SHP77 (cell line): Measurements from ENCODE around the gene ANKLE2.
"Not testable (repeated sequence)": the region's sequence is repeated elsewhere in the genome, so short reads cannot be mapped to it uniquely, and the experiment has no call there.

Experiments
- DNase-seq, 2 experiments: peaks; one replicate each; lab custom pipeline; 2025; lab: John Stamatoyannopoulos, UW

Gene ANKLE2

DNA sequence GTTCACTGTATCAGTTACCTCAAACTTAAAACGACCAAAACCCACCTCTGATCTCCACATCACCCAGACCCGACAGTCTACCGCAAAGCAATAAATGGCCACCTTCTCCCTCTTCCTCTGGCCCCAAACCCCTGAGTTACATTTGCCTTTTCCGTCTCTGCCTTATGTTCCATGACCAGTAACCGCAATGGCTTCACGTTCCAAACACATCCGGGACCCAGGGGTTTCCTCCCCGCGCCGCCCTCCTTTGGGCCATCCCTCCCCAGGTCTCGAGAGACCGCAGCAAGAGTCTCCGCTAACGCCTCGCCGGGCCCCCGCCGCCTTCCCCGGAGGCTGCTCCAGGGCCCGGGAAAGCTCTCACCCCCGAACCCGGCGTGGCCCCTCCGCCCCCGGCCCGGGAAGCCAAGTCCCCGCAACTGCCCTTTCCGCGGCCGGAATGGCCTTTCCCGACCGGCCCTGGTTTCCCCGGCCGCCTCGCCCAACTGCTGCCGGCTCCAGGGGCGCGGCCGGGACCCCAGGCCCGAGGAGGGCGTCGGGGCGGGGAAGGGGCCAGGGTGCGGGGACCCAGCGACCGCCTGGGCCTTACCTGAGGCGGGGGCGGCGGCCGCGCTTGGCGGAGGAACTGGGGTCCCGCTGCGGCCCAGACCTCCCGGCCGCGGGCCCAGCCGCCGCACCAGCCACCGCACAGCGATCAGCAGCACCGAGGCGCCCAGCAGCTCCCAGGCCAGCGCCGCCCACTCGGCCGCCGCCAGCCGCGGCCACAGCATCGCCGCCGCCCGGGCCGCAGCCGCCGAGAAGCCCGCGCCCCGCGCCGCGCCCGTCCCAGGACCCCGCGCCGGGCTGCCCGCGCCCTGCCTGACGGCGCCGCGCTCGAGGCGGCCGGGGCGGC, at the start of gene ANKLE2:
Gene ANKLE2, minus strand, starts transcription at position 801 of the 889 bp plus-strand sequence. Its CDS starts 34 bp downstream, at position 767.
- DNase-seq = peak in 1 of 2 experiments; percentile 38

DNA sequence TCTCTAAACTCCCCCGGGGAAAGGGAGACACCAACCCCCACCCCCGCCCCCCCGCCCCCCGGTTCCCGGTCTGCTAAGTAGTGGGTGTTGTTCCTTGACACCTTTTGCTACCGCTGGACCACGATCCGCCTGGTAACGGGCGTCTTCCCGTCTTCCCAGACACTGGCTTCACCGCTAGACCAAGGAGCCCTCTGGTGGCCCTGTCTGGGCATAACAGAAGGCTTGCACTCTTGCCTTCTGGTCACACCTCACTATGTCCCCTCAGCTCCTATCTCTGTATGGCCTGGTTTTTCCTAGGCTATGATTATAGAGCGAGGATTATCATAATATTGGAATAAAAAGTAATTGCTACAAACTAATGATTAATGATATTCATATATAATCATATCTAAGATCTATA, 47.8 kb upstream of the ANKLE2 start:
- peak in 1 of 2 experiments; percentile 2 for DNase-seq

DNA sequence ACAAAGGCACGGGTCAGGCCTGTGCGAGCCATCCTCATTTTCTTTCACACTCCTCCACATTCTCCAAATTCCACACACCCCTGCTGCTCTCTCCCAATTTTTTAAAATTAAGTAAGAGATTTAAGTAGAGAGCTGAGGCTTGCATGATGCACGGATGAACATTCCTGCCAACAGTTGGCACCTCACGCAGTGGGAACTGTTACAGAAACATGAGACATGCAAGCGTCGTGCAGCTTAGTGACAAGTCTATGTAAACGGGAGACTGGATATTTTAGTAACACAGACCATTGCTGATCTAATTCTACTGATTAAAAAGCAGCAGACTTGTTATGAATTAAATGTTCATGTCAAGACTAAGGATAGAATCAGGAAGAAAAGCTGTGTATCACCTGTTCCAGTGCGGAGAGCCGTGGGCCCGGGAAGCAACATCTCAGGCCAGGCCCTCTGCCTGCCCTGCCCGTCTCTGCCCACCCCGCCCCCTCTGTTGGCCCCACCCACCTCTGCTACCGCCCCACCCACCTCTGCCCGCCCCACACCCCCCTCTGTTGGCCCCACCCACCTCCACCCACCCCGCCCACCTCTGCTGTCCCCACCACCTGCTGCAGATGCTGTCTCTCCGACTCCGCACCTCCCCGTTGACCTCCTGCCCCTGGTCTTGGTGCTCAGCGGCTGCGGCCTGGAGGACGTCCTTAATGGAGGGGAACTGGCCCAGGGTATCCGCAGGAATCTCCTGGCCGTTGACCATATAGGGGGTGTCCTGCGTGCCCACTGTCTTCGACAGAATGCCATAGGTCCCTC, 45.9 kb upstream of the ANKLE2 start:
- DNase-seq = peak in 1 of 2 experiments; percentile 9

DNA sequence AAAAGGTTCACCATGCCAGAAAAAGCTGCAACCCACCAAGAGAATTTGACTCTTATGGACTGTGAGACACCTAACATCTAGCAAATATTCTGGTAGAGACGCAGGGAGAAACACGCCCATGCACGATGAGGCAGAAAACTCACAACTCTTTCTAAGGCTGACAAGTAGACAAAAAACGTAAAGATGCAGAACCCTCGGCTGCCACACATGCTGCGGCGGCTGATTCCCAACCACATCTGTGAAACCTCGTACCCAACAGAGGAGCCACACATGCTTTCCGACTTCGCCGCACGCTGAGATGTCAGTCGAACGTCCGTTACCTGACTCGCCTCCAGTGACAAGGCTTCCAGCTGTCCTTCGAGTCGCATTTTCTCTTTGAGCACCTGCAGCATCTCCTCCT, 45.2 kb upstream of the ANKLE2 start:
- DNase-seq = no peak

DNA sequence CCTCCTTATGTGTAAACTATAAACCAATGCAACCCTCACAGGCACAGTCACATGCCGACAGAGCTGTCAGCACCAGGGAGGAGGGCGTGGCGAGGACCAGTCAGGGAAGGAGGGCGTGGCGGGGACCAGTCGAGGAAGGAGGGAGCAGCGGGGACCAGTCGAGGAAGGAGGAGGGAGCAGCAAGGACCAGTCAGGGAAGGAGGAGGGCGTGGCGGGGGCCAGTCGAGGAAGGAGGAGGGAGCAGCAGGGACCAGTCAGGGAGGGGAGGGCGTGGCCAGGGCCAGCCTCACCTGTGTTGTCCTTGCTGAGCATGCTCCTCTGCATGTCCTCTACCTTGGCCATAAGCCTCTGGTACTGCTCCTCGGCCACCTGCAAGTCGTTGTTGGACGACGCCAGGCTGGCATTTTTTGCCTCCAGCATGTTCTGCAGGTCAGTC, 42.8 kb upstream of the ANKLE2 start:
- DNase-seq = no peak

DNA sequence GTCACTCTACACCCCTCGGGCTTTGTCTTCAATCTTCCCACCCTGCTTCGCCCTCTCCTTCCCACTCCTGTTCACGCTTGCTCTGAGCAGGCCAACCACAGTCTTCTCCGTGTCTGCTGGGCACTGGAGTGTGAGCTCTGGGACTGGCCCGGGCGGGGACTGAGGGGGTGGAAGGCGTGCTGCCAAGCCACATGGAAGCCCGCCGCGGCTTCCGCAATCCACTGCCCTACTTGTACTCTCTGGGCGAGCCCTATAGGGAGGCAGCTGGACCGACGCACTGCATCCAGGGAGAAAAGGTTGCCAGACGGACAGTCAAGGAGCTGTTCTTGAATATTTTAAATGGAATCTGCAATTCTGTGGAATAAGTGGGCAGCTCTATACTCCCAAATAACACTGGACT, 42.3 kb upstream of the ANKLE2 start:
- DNase-seq = no peak

DNA sequence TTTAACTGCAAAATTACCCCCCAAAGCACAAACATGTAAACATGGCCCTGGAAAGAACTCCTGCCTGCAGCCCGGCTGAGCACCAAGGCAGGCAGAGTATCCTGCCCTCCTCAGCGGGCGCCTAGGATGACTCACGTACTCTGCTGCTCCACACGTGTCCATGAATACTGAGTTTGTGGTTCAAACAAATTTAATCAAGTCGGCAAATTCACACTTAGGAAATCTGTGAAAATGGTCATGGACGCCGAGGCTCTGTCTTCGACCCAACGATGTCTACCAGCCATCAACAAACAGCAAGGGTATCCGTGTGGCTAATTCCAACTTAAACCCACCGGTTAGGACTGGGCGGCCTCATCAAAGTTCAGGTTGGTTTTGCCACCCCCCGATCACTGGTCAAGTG, 41.5 kb upstream of the ANKLE2 start:
- DNase-seq = no peak

DNA sequence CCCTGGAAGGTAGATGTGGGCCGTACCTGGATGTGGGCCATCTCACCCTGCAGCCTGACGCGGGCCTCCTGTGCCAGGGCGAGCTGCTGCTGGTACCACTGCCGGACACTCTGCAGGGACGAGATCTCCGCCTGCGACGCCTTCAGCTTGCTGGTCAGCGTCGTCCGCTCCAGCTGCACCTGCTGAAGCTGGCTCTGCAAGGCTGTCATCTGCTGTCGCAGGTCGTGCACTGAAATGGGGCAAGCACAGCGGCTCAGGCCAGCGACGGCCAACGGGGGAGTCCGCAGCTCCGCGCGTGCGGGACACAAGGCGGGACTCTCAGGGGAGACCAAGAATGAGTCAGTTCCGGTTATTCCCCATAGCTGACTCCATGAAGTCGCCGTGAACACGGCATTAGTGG, 40.1 kb upstream of the ANKLE2 start:
- DNase-seq = no peak

DNA sequence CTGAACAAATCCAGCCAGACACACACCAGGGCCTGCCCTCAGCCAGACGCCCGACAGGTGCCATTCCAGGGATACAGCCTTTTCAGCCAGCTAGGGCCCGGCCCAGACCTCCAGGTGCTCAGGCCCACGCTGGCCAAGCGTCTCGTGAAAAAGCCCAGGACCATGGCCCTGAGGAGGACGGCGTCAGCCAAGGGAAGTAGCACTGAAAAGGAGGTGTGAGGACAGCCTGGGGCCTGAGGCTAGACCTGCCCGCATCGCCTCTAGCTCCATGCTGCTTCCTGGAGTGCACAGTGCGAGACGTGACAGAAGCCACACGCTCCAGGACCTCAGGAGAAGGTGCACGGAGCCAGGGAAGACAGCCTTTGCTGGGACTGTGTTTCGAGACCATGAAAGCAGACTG, 37.2 kb upstream of the ANKLE2 start:
- no peak for DNase-seq

DNA sequence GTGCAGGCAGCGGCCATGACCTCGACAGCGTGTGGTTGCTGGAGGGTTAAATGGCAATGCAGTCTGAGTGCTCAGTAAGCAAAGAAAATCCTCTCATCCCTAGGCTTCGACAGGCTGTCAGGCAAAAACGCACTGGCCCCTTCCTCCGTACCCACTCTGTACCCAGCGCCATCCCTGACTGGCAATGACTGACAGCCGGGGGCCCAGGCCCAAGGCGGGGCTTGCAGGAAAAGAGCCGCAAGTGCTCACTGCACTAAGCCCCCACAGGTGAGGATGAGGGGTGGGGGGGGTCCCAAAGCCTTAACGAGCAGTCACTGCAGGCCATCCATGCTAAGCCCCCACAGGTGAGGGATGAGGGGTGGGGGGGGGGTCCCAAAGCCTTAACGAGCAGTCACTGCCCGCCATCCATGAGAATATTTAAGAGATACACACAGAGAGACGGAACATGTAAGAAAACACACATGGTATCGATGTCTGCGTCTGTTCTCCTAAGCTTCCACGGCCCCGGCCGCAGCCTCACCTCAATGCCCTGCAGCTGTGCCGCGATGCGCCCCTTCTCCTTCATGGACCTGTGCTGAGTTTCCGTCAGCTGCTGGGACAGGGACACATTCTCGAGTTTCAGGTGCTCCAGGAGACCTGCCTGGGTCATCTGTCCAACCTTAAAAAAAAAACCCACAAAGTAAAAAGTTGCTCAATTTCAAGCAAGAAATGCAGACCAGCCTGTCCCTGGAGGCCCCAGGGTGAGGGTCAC, 36.4 kb upstream of the ANKLE2 start:
- no peak for DNase-seq

DNA sequence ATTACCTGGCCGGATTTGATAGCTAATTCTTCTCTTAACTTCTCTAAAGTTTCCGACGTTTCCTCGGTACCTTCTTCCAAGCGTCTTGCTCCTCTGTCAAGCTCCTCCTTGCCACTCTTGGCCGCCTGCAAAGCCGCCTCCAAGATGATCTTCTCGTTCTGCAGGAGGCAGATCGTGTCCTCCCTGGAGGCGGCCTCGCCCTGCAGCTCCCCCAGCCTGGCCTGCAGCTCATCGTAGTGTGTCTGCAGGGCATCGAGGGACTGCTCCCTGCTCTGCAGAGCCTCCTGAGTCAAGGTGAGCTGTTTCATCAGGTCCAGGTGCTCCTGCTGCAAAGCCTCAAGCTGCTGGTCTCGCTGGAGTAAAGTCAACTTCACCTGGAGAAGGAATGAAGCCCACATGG, 34.2 kb upstream of the ANKLE2 start:
- no peak for DNase-seq

DNA sequence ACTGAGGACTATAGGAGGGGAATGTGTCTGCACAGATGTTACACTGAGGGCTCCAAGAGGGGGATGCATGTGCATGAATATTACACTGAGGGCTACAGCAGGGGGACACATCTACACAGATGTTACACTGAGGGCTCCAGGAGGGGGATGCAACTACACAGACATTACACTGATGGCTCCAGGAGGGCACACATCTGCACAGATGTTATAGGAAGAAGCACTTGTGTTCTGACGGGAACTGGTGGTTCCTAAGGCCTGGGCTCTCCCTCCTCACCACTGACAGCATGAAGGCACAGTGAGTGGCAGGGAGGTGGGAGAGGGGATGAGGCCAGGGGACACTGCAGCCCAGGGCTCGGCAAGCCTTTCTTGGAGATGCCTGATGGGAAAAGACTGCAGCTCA, 30.3 kb upstream of the ANKLE2 start:
- not testable (repeated sequence) for DNase-seq

DNA sequence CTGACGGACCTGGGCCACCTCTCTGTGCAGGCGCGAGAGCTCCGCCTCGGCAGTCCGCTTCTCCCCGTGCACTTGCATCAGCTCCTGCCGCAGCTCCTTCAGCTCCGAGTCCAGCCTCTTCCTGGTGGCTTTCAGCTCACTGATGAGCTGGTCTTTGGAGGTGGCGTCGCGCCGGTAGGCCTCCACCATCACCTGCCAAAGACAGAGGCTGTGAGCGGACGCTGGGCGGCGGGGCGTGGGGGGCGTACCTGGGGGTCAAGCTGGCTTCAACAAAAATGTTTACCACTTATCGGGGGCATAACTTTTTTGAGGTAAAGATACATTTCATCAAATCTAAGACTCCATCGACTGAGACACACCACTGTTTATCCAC, 27.5 kb upstream of the ANKLE2 start:
- no peak for DNase-seq

DNA sequence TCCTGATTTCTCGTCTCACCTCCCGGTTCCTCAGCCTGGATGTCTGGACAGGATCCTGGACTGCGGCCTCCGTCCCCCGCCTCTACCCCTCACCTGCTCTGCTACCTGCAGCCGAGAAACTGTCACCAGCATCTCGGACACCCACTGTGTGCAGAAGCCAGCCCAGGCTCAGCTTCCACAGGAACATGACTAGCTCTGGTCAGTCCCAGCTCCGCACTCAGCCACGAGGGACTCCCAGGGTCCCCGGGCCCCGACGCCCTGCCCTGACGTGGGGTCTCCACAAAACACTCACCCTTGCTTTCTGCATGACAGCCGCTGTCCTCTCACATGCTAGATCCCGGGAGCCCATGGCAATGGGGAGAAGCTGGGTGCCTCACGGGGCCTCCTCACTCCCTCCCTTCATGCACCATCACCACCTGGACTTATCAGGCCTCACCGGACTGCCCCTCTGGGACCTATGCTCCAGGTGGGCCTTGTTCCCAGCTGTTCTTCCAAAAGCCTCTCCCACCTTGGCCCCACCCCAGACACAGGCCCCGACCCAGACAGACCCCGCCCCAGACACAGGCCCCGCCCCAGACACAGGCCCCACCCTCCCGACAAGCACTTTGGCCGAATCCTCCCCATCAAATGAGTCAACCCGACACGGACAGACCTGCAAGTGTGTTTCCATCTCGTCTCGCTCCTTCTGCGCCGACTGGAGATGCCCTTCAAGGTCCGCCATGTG, 26.9 kb upstream of the ANKLE2 start:
- no peak for DNase-seq

DNA sequence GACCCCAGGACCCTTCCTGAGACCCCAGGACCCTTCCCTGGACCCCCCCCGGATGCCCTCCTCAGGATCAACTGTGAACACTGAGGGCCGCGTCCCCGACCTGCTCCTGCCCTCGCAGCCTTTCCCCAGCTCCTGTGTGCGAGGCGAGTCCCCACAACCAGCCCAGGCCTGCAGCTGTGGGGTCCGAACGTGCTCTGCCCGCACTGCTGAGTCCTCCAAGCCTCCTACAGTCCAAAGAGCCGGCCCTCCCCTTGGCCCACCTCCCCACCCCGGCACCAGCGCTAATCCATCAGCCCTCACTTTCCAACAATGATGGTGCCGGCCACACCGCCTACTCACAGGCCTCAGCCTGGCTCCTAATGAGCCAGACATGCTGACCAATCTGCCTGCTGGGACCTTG, 26.2 kb upstream of the ANKLE2 start:
- DNase-seq = no peak

DNA sequence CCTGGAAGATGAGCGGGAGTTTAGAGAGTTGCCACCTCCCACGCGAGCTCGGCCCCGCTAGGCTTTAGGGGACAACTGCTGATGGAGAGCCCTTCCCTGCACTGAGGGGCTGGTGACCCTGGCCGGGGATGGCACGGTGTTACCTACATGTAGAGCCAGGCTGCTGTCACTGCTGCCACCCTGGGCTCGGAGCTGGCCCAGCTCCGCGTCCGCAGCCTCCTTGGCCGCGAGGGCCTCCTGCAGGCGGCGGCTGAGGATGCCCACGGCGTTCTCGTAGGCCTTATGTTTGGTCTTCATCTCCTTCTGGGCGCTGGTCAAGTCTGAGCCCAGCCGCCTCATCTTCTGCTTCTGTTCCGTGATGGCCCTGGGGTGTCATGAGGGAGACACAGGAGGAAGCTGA, 24.6 kb upstream of the ANKLE2 start:
- DNase-seq = no peak

DNA sequence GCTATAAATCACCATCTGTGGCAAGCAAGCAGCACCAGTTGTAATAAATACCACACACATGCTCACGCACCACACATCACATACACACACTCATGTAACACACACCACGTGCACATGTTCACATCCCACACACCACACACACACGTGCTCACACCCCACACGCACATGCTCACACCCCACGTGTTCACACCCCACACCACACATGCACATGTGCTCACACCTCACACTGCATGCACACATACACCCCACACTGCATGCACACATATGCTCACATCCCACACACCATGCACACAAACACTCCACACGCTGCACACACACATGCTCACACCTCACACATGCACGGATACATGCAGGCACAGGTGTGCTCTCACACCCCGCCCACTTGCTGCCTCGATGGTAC, 22.9 kb upstream of the ANKLE2 start:
- DNase-seq = no peak

DNA sequence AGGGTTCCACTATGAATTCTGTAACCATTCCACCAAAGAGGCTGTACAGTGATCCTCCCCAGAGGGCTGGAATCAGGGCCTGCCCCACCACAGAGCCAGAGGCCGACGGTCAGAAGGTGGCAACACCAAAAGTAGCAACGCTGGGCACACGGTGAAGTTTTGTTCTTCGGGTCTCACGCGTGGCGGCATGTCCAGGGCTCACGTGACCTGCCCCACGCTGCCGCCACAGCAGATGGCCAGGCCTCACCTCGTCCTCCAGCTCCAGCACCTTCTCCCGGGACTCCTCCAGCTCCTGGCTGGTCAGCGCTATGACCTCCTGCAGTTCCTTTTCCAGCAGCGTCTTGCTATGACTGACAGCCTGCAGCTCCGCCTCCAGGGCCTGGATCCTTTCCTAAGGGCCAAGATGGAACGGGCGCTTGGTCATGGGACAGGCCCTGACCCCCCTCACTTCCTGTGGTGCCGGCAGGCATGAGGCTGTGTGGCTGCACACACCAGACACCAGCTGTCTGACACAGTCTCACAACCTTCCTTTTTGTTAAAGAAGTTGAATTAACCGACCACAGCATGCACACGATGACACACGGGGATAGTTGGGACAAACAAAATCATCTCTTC, 22.4 kb upstream of the ANKLE2 start:
- DNase-seq = no peak

DNA sequence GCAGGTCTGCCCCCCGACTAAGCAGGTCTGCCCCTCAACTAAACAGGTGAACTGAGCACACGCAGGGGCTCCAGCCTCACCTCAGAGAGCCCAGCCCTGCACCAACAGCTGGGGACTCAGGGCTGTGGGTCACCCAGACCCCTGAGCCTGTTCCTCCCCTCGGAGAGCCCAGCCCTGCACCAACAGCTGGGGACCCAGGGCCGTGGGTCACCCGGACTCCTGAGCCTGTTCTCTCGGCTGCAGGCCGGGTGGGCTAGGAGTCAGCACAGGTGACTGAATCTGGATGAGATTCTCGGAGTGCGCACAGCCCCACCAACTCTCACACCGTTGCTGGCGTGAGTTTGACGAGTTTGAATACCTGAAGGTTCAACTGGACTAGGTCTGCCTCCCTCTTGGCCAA, 20.3 kb upstream of the ANKLE2 start:
- DNase-seq = no peak

DNA sequence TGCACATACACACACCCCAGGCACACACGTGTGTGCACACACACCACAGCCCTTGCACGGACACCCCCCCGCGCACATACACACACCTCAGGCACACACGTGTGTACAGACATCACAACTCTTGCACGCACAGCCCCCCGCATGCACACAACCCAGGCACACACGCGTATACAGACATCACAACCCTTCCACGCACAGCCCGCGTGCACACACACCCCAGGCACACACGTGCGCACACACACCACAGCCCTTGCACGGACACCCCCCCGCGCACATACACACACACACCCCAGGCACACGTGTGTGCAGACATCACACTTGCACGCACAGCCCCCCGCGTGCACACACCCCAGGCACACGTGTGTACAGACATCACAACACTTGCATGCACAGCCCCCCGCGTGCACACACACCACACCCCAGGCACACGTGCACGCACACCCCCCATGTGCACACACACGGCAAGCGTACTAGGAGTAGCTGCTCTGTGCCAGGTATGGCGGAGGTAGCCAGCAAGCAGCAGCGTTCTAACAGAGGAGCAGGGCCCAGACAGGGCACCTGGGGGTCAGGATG, 18.2 kb upstream of the ANKLE2 start:
- no peak for DNase-seq

DNA sequence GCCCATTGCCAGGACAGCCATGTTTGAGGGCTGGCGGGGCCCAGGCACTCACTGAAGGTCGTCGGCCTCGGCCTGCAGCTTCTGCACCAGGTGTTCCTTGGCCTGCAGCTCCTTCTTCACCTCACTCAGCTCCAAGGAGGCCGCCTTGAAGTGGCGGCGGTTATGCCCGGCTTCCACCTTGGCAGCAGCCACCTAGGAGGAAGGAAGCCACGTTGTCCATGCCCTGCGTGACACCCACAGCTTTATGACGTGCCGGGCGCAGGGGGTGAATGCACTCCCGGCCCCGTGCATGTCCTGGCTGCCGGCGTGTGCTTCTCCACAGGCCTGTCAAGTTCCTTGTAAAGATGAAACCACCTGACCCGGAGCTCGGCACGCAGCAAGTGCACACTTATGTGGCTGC, 16.0 kb upstream of the ANKLE2 start:
- no peak for DNase-seq
